Measurements from ENCODE around the gene HMGXB3.

The HMGXB3 gene

DNA sequence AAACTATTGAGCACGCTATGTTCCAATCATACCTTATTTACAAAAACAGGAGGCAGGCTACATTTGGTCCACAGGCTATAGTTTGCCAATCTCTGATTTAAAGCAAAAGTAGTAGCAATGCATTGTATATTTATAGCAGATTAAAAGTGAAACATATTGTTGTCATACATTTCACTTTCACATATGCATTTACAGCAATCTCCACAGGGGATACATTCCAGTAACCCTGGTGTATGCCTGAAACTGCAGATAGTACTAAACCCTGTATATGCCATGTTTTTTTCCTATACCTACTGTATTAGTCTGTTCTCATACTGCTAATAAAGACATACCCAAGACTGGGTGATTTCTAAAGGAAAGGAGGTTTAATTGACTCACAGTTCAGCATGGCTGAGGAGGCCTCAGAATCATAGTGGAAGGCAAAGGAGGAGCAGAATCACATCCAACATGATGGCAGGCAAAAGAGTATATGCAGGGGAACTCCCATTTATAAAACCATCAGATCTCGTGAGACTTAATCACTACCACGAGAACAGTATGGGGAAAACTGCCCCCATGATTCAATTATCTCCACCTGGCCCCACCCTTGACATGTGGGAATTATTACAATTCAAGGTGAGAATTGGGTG, 91.7 kb downstream of the HMGXB3 start:
- no peak for DNase-seq

DNA sequence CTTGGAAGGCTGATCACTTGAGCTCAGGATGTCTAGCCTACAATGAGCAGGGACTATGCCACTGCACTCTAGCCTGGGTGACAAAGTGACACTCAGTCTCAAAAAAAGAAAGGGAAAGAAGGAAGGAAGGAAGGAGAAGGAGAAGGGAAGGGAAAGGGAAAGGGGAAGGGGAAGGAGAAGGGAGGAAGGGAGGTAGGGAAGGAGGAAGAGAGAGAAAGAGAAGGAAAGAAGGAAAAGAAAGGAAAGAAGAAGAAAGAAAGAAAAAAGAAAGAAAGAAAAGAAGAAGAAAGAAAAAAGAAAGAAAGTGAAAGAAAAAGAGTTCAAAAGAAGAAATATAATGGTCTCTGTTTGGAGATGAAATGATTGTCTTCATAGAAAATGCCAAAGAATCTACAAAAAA, 96.6 kb downstream of the HMGXB3 start:
- DNase-seq = no peak

DNA sequence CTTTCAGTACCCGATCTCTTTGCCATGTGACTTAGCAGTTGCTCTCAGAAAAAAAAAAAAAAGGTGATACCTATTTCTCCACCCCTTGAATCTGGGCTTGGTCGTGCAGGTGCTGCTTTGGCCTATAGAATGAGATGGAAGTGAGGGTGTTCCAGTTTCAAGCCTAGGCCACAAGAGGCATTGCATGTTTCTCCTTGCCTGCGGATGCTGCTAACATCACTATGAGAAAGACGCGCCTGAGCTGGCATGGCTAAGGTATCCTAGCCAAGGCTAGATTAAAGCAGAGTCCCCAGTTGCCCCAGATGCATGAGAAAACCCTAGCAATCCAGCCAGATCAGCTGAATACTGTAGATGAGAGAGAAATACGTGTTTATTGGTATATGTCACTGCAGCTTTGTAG, 100.5 kb downstream of the HMGXB3 start:
- no peak for DNase-seq

Measured in NCI-H526 treated with DMSO at 0.1 percent for 48 hours (cell line).